ENCODE results near the gene EEF2.

EEF2 gene

GRCh38 chr19:3984584-3984907, 717 bp downstream of the EEF2 start:
- no peak for DNase-seq (ENCODE audit: low read depth)

GRCh38 chr19:3983936-3984583, 1.2 kb downstream of the EEF2 start:
- DNase-seq (ENCODE audit: low read depth): no peak

GRCh38 chr19:3983542-3983914, 1.7 kb downstream of the EEF2 start:
- DNase-seq (ENCODE audit: low read depth): no peak

- no peak for DNase-seq (ENCODE audit: low read depth)
These were observed 2.3 kb downstream of the EEF2 start for GRCh38 chr19:3982701-3983541.

- DNase-seq (ENCODE audit: low read depth): no peak
These were observed 3.3 kb downstream of the EEF2 start for GRCh38 chr19:3981736-3982681.

GRCh38 chr19:3981373-3981735, 3.9 kb downstream of the EEF2 start:
- DNase-seq (ENCODE audit: low read depth): no peak

GRCh38 chr19:3980353-3981251, 4.7 kb downstream of the EEF2 start:
- DNase-seq (ENCODE audit: low read depth): no peak

- no peak for DNase-seq (ENCODE audit: low read depth)
These were observed 5.5 kb downstream of the EEF2 start for GRCh38 chr19:3979674-3980352.

GRCh38 chr19:3979289-3979673, 6.0 kb downstream of the EEF2 start:
- DNase-seq (ENCODE audit: low read depth): no peak

- no peak for DNase-seq (ENCODE audit: low read depth)
These were observed 7.1 kb downstream of the EEF2 start for GRCh38 chr19:3978145-3978544.

GRCh38 chr19:3977242-3978143, 7.8 kb downstream of the EEF2 start:
- no peak for DNase-seq (ENCODE audit: low read depth)

- DNase-seq (ENCODE audit: low read depth): no peak
These were observed 8.6 kb downstream of the EEF2 start for GRCh38 chr19:3976495-3977241.

GRCh38 chr19:3975637-3976087, 9.6 kb downstream of the EEF2 start:
- no peak for DNase-seq (ENCODE audit: low read depth)

- DNase-seq (ENCODE audit: low read depth): no peak
These were observed 10.1 kb downstream of the EEF2 start for GRCh38 chr19:3975144-3975543.

- peak; percentile 97 for DNase-seq (ENCODE audit: low read depth)
These were observed 14.3 kb downstream of the EEF2 start, which contains the start of gene DAPK3 for GRCh38 chr19:3970808-3971598. Gene DAPK3 (minus strand): TSS chr19:3971099. CDS start chr19:3969735, 1,364 bp downstream.

GRCh38 chr19:3970313-3970807, 14.9 kb downstream of the EEF2 start:
- DNase-seq (ENCODE audit: low read depth): no peak

GRCh38 chr19:3969435-3970312, 15.6 kb downstream of the EEF2 start:
- DNase-seq (ENCODE audit: low read depth): no peak

Data from activated T-cell treated with anti-CD3 and anti-CD28 coated beads for 48 hours (primary cell).